DOHH2 (cell line): Measurements from ENCODE around the gene TLL2.

Experiments
- H3F3A ChIP-seq: fragments of 200-600 bp; sonication (generic), shearing (Covaris generic); 2 replicates; pipeline ENCODE4 v1.6.0; 2016; ENCODE audit warnings: antibody characterized with exemption, mild to moderate bottlenecking; ENCODE audit not compliant: control insufficient read depth, insufficient read depth
- H3K27ac ChIP-seq: fragments of 200-600 bp; sonication (generic); 2 replicates; pipeline ENCODE4 v1.5.1; 2014; ENCODE audit warnings: low read depth, mild to moderate bottlenecking, low read length, moderate library complexity
- H3K27me3 ChIP-seq: fragments of 200-600 bp; sonication (generic); 2 replicates; pipeline ENCODE4 v1.6.1; 2014; ENCODE audit warnings: mild to moderate bottlenecking, low read length, mixed read lengths; ENCODE audit not compliant: control insufficient read depth
- H3K36me3 ChIP-seq: fragments of 200-600 bp; sonication (generic); 2 replicates; pipeline ENCODE4 v1.6.1; 2014; ENCODE audit warnings: mild to moderate bottlenecking, low read length, moderate library complexity, mixed read lengths; ENCODE audit not compliant: control insufficient read depth
- H3K4me1 ChIP-seq: fragments of 200-600 bp; sonication (generic); 2 replicates; pipeline ENCODE4 v1.6.1; 2014; ENCODE audit warnings: mild to moderate bottlenecking, low read length, mixed read lengths; ENCODE audit not compliant: control insufficient read depth
- H3K4me2 ChIP-seq: fragments of 200-600 bp; sonication (generic); 2 replicates; pipeline ENCODE4 v1.6.0; 2014; ENCODE audit warnings: mild to moderate bottlenecking, low read length, moderate library complexity
- H3K4me3 ChIP-seq: fragments of 200-600 bp; sonication (generic); 2 replicates; pipeline ENCODE4 v1.5.1; 2014; ENCODE audit warnings: mild to moderate bottlenecking, low read length, mixed read lengths
- H3K79me2 ChIP-seq: fragments of 200-600 bp; sonication (generic); 2 replicates; pipeline ENCODE4 v1.6.1; 2014; ENCODE audit warnings: mild to moderate bottlenecking, low read length, mixed read lengths; ENCODE audit not compliant: control insufficient read depth
- H3K9me2 ChIP-seq: fragments of 200-600 bp; sonication (generic); replicated peaks from 2 replicates; pipeline ENCODE4 v1.6.1; 2014; ENCODE audit warnings: mild to moderate bottlenecking, low read length, mixed read lengths; ENCODE audit not compliant: control insufficient read depth
- H3K9me3 ChIP-seq: fragments of 200-600 bp; sonication (generic); 2 replicates; pipeline ENCODE4 v1.6.1; 2014; ENCODE audit warnings: antibody characterized with exemption, low read length, mixed read lengths; ENCODE audit not compliant: control insufficient read depth, insufficient read depth
- H4K20me1 ChIP-seq: fragments of 200-600 bp; sonication (generic); 2 replicates; pipeline ENCODE4 v1.6.0; 2014; ENCODE audit warnings: low read depth, mild to moderate bottlenecking, antibody characterized with exemption, low read length, moderate library complexity; ENCODE audit not compliant: control insufficient read depth, insufficient read depth
- CTCF ChIP-seq: fragments of 200-600 bp; sonication (generic); IDR thresholded peaks from one replicate; pipeline ENCODE4 v1.5.1; 2014; ENCODE audit warnings: antibody characterized with exemption, mild to moderate bottlenecking, low read depth, low read length; ENCODE audit not compliant: poor library complexity, severe bottlenecking
- EZH2phosphoT487 ChIP-seq: fragments of 200-600 bp; sonication (generic); IDR thresholded peaks from 2 replicates; pipeline ENCODE4 v1.6.1; 2017; ENCODE audit warnings: borderline replicate concordance, mild to moderate bottlenecking, antibody characterized with exemption, low read length, moderate library complexity, mixed read lengths

TLL2 gene

GRCh38 chr10:96415891-96416554, 97.7 kb downstream of the TLL2 start:
- Histone ChIP-seq H3K9me3 (no peaks in the 10 kb centered on the region), H3K4me2 (no peak overlapping the region), H3K27me3 (peaks cover 50% of the 10 kb centered on the region), H3K36me3 (no peaks in the 10 kb centered on the region), H3K79me2 (no peaks in the 10 kb centered on the region), H3F3A (no peaks in the 10 kb centered on the region), H3K9me2 (no peaks in the 10 kb centered on the region), H3K4me1 (no peaks in the 10 kb centered on the region), H3K4me3 (no peak overlapping the region), H3K27ac (no peak overlapping the region), H4K20me1 (no peaks in the 10 kb centered on the region)
- TF ChIP-seq CTCF (no peak), EZH2phosphoT487 (no peak)

GRCh38 chr10:96415150-96415890, 98.4 kb downstream of the TLL2 start:
- Histone ChIP-seq H3K79me2 (no peaks in the 10 kb centered on the region), H3F3A (no peaks in the 10 kb centered on the region), H3K4me3 (no peak overlapping the region), H4K20me1 (no peaks in the 10 kb centered on the region), H3K27me3 (peaks cover 46% of the 10 kb centered on the region), H3K4me1 (no peaks in the 10 kb centered on the region), H3K27ac (no peak overlapping the region), H3K4me2 (no peak overlapping the region), H3K9me3 (no peaks in the 10 kb centered on the region), H3K9me2 (no peaks in the 10 kb centered on the region), H3K36me3 (no peaks in the 10 kb centered on the region)
- TF ChIP-seq CTCF (no peak), EZH2phosphoT487 (no peak)

- Histone ChIP-seq H3K9me3 (no peaks in the 10 kb centered on the region), H3K4me2 (no peak overlapping the region), H3K79me2 (no peaks in the 10 kb centered on the region), H3K4me3 (no peak overlapping the region), H3F3A (no peaks in the 10 kb centered on the region), H3K9me2 (no peaks in the 10 kb centered on the region), H3K36me3 (no peaks in the 10 kb centered on the region), H3K27me3 (peaks cover 44% of the 10 kb centered on the region), H3K4me1 (no peaks in the 10 kb centered on the region), H3K27ac (no peak overlapping the region), H4K20me1 (no peaks in the 10 kb centered on the region)
- no peak for TF ChIP-seq CTCF
- no peak for TF ChIP-seq EZH2phosphoT487
Observed at GRCh38 chr10:96414303-96414702, 99.4 kb downstream of the TLL2 start.
